HG03039 (cell line): Measurements from ENCODE around the gene MORC2.

Experiments used
- ATAC-seq: cut with Tn5 transposase; IDR thresholded peaks from one replicate; pipeline ENCODE4 v1.9.1; 2021; ENCODE audit warnings: mild to moderate bottlenecking, moderate library complexity; ENCODE audit not compliant: unreplicated experiment

Gene MORC2

DNA sequence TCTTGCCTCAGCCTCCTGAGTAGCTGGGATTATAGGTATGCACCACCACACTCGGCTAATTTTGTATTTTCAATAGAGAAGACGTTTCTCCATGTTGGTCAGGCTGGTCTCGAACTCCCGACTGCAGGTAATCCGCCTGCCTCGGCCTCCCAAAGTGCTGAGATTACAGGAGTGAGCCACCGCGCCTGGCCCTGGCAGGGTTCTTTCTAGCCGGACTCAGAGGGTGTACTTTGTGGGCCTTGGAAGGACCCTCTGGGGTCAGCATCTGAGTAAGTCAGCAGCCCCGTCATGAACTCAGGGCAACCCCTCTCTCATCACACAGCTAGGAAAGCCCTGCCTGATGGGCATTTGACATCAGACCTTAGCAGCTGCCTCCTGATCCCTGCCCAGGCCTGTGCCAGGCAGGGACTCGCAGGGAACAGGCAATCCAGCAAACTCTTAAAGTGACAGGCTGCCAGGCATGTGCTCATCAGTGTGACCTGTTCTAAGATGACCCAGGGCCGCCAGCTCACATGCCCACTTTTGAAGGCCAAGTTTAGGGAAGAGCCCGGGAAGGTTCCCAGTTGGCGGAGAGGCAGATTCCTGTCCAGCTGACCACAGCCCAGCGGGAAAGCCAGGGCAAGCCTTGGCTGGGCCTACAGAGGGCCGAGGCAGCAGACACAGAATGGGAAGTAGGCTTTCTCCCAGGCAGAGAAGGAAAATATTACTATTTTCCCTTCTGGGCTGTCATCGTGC, 92.9 kb downstream of the MORC2 start:
- ATAC-seq = no peak
